ENCODE data around the gene MAPKAP1.

DNA sequence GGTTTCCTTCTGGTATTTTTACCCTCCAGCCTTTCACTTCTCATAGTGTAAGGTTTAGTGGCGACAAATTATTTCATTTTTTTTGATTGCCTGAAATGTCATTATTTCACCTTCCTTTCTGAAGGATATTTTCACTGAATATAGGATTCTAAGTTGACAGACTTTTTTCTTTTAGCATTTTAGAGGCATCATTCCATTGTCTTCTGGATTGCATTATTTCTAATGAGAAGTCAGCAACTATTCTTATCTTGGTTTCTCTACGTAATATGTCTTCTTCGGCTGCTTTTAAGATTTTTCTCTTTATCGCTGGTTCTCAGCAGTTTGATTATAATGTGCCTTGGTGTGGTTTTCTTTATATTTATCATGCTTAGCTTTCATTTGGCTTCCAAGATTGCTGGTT is 251.1 kb downstream of the MAPKAP1 start:
- TF ChIP-seq, protein P1, sequence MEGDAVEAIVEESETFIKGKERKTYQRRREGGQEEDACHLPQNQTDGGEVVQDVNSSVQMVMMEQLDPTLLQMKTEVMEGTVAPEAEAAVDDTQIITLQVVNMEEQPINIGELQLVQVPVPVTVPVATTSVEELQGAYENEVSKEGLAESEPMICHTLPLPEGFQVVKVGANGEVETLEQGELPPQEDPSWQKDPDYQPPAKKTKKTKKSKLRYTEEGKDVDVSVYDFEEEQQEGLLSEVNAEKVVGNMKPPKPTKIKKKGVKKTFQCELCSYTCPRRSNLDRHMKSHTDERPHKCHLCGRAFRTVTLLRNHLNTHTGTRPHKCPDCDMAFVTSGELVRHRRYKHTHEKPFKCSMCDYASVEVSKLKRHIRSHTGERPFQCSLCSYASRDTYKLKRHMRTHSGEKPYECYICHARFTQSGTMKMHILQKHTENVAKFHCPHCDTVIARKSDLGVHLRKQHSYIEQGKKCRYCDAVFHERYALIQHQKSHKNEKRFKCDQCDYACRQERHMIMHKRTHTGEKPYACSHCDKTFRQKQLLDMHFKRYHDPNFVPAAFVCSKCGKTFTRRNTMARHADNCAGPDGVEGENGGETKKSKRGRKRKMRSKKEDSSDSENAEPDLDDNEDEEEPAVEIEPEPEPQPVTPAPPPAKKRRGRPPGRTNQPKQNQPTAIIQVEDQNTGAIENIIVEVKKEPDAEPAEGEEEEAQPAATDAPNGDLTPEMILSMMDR (IDR thresholded peaks at IDR 0.05; ENCODE audit: insufficient read depth, low read length, poor library complexity, severe bottlenecking) = no peak
- no peak for TF ChIP-seq EZH2phosphoT487 (conservative IDR thresholded peaks at IDR 0.05; ENCODE audit: low read length)
